Ovary (tissue), 3 donors: ENCODE results near the gene MTRF1.

Source experiments
- EP300 ChIP-seq: sonication (generic); formaldehyde crosslinking; IDR thresholded peaks from one replicate; pipeline ENCODE4 v1.6.1; 2017; ENCODE audit warnings: antibody characterized with exemption
- POLR2A ChIP-seq: fragments of 450-650 bp; IDR thresholded peaks from one replicate; pipeline ENCODE4 v1.6.1; 2017; ENCODE audit warnings: antibody characterized with exemption, mild to moderate bottlenecking, moderate library complexity
- TF ChIP-seq, protein P1 (sequence below), 3 donors: fragments of 450-650 bp in 2 of 3; fragments of 200-600 bp in 1 of 3; IDR thresholded peaks; one replicate each; pipeline versions ENCODE4 v1.5.1 to v1.8.0; 2016 to 2022; ENCODE audit warnings: antibody characterized with exemption in 3 of 3, mild to moderate bottlenecking in 1 of 3
- donor health status: DM: no; HTN: no; CAD: no.

DNA sequence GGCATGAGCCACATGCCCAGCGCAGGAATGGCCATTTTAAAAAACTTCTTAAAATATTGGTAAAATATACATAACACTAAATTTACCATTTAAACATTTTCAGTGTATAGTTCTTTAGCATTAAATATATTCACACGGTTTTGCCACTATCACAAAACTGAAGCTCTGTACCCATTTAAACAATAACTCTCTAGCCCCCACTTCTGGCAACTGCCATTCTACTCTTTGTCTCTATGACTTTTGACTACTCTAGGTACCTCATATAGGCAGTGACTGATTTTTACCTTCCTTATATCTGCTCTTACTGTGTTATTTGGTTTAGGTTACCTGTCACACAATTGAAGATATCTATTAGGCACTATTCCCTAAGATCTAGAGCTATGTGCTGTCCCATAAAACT is 66.8 kb downstream of the MTRF1 start:
- TF ChIP-seq, protein P1, sequence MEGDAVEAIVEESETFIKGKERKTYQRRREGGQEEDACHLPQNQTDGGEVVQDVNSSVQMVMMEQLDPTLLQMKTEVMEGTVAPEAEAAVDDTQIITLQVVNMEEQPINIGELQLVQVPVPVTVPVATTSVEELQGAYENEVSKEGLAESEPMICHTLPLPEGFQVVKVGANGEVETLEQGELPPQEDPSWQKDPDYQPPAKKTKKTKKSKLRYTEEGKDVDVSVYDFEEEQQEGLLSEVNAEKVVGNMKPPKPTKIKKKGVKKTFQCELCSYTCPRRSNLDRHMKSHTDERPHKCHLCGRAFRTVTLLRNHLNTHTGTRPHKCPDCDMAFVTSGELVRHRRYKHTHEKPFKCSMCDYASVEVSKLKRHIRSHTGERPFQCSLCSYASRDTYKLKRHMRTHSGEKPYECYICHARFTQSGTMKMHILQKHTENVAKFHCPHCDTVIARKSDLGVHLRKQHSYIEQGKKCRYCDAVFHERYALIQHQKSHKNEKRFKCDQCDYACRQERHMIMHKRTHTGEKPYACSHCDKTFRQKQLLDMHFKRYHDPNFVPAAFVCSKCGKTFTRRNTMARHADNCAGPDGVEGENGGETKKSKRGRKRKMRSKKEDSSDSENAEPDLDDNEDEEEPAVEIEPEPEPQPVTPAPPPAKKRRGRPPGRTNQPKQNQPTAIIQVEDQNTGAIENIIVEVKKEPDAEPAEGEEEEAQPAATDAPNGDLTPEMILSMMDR (IDR thresholded peaks at IDR 0.05) = no peak
- TF ChIP-seq POLR2A (no peak), EP300 (no peak)
